Astrocyte of the spinal cord (primary cell): Measurements from ENCODE around the gene BIN2.

ENCODE experiments used
- DNase-seq: peaks from one replicate; pipeline ENCODE4 v3.0.0; 2011; ENCODE audit warnings: low read depth, low spot score
- H3K4me3 ChIP-seq: 2 replicates; pipeline ENCODE4 v1.5.1; 2011; ENCODE audit warnings: low read depth, mild to moderate bottlenecking, low read length, moderate library complexity
- in situ Hi-C: cut with HindIII; loops from 2 replicates; pipeline ENCODE4 v1.10.0; 2017; ENCODE audit warnings: low sequenced_read_pairs
- TF ChIP-seq, protein P1 (sequence below): IDR thresholded peaks from 2 replicates; pipeline ENCODE4 v1.5.1; 2012; ENCODE audit warnings: low read depth, mild to moderate bottlenecking, low read length, inconsistent platforms

The BIN2 gene

DNA sequence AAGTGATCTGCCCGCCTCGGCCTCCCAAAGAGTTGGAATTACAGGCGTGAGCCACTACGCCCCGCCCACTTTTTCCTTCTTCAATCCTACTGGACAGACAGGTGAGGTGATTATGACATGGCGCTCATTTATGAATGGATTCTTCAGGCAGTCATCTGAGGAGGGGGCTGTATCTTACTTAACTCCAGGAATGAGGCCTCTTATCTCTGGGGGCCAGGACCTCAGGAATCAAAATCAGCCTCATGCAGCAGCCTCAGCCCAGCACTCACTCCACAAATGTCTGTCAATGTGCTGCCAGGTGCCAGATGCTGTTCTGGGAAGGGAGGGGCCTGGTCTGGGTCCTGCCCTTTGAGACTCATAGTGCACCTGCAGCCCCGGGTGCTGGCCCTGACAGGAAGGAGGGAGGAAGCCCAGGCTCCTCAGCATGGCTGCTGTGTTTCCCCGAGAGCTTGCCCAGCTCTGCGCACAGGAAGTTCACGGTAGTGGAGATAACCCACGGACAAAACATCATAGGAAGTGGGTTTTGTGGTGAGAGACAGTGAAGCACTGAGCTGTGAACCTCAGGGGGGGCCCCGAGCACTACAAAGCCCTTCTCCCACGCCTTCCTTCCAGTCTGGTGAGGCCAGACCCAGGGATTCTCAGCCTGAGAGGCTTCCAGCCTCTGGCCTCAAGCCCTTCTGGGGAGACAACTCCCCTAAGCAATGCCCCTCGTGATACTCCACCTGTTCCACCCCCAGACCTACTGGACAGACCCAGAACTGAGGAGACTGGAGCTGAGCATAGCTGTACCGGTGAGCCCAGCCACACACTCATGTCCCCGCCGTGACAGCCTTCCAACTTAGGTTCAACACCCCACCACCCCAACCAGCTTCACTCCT lies 44.9 kb upstream of the BIN2 start:
- no peak overlapping the region for H3K4me3 ChIP-seq
- in situ Hi-C loops, result no loop called here
- peak; percentile 55 for DNase-seq
- TF ChIP-seq, protein P1, sequence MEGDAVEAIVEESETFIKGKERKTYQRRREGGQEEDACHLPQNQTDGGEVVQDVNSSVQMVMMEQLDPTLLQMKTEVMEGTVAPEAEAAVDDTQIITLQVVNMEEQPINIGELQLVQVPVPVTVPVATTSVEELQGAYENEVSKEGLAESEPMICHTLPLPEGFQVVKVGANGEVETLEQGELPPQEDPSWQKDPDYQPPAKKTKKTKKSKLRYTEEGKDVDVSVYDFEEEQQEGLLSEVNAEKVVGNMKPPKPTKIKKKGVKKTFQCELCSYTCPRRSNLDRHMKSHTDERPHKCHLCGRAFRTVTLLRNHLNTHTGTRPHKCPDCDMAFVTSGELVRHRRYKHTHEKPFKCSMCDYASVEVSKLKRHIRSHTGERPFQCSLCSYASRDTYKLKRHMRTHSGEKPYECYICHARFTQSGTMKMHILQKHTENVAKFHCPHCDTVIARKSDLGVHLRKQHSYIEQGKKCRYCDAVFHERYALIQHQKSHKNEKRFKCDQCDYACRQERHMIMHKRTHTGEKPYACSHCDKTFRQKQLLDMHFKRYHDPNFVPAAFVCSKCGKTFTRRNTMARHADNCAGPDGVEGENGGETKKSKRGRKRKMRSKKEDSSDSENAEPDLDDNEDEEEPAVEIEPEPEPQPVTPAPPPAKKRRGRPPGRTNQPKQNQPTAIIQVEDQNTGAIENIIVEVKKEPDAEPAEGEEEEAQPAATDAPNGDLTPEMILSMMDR, result no peak

DNA sequence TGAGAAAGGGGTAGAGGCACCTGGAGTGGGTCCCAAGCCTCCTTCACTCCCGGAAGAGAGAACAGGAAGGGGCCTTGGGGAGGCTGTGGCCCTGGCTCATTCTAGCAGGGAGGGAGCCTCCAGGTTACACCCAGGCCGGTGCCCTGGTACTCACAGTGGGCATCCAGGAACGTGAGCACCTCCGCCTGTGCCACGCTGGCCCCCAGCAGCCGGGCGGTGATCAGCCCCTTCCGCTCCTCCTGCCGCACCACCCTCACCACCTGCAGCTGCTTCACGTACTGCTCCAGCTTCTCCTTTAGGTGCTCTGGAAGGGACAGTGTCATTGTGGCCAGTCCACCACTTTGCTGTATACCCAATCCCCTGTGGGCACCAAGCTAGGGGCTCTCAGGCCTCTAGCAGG lies 41.3 kb upstream of the BIN2 start:
- in situ Hi-C loops, result no loop called here
- TF ChIP-seq, protein P1, result no peak
- DNase-seq, result no peak
- H3K4me3 ChIP-seq, result no peak overlapping the region

DNA sequence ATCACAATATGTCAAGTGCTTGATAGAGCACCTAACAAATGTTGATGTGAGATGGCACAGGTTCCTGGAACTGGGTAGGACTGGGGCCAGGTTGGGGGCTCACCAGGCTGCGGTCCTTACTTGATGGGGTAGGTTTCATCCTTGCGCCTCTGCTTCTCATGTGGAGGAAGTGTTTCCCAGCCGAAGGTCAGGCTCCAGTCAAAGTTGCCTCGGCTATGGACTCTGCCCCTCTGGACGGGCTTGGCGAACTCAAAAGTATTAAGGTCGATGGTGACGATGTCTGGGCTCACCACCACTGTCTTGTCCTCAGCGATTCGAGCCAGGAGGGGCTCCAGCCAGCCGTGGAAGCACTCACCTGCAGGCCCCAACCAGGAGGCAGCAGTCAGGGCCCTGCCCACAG lies 40.0 kb upstream of the BIN2 start:
- in situ Hi-C loops, result no loop called here
- no peak for DNase-seq
- H3K4me3 ChIP-seq, result no peak overlapping the region
- TF ChIP-seq, protein P1, result no peak

DNA sequence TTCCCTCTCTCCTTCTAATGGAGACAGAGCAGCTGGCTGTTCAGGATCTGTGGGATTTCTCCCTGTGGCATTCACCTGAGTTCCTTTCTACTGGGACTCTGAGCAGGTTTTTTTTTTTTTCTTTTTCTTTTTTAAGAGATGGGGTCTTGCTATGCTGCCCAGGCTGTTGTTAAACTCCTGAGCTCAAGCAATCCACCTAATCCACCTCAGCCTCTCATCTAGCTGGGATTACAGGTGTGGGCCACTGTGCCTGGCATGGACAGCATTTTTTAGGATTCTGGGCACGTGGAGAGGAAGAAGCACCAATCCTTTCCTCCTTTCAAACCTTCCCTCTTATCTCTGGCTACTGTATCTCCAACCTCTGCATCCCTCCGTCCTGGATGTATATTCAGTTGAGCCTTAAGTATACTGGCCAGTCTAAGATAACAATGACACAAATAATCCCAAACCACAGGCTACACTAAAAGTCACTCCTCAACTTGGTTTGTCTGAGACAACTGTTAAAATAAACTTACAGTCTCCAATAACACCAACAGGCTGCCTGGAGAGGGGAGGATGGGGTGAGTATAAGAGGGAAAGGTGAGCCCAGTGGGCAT lies 38.9 kb upstream of the BIN2 start:
- TF ChIP-seq, protein P1, result no peak
- no peak for DNase-seq
- in situ Hi-C loops, result no loop called here
- H3K4me3 ChIP-seq, result no peak overlapping the region

DNA sequence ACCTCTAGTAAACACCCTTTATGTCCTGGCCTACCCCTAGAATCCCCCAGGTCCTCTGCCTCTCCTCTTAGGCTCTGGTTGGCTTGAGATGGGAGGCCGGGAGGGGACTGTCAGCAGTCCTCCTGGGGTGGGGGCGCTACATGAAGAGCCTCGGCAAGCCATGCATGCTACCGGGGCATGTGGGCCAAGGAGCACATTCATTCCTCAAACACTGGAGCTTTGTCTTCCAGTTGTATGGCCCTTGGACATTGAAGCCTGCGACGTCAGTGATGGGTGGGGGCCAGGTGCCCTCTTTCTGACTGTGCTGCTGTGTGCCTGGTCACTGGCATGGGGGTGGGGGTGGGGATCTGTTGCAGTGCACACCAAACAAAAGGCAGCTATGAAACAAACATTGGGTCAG lies 38.3 kb upstream of the BIN2 start:
- in situ Hi-C loops, result no loop called here
- TF ChIP-seq, protein P1, result no peak
- no peak for DNase-seq

DNA sequence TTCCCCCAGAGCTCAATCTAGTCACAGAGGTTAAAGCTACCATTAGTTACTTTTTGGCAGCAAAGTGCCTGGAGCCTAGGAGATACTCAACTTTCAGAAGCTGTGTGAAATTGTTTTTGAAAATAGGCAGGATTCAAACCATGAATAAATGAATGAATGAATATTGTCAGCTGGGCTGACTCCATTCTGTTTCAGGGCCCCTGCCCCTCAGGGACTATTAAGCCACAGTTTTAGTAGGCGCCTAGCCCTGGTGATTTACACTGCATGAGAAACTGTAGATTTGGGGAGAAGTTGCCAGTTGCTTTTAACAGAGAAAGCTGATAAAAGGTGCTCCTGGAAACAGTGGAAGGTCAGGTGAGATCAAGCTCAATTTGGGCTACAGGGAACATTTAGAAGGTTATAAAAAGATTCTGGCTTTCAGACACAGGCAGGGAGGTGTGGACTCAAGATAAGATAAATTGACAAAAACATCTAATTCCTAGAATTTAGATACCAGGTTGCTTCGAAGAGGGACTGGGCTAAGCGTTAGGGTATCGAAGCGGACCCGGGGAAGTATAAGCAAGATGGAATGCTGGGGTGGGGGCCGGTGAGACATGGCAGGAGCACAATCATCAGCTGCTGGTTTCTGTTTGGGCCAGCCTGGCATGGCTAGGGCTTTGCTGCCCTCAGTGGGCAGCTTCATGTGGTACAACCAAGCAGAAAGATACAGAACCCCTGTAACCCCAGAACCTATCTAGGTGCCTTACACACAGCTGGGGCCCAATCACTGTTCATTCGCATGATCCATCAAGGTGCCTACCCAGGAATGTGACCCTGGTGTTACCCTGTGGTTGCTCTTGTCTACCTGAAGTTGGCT lies 37.4 kb upstream of the BIN2 start:
- in situ Hi-C loops, result no loop called here
- no peak overlapping the region for H3K4me3 ChIP-seq
- DNase-seq, result no peak
- TF ChIP-seq, protein P1, result peak; percentile 13

More for the DNA sequence above, 38.3 kb upstream of the BIN2 start:
- H3K4me3 ChIP-seq, result no peak overlapping the region
